ENCODE measurements around the gene LST1.
A peak's percentile ranks its signal among the peaks of the same experiment; 100 is the strongest.

LST1 gene

DNA sequence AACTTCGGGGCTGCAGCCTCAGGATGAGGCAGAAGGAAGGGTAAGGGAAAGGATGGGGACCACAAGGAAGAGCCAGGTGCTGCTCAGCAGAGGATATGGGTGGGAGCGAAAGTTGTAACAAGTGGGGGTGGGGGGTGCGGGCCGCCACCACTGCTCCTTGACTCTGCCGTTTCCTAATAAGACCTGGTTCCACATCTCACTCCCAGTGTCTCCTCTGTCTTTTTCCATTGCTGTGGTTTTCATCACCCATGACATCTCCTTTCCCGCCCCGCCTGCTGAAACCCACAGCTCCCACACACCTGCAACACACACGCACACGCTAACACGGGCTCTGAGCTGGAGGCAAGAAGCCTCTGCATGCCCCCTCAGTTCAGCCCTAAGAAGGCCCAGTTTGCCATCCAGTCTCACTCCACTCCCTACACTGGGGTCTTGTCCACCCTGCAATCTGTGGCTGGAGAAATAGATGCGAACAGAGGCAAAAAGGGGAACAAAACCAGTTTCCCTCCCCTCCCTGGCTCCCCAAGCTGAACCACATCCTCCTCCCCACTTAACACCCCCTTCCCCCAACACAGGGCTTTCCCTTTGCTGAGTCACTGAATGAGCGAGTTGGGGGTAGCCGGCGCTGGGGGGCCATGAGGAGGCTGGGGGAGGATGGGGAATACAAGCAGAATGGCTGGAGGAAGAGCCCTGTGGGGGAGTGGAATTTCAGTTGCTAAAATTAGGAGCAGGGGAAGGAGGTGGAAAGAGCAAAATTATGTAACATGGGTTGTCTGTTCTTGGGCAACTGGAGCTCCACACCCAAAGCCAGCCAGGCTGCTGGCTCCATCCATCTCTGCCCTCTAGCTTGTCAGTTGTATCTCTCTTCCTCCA, 27.2 kb upstream of the LST1 start:
- peak in 4 of 10 donors; percentile 28 to 88 (median 64) for DNase-seq
- intact Hi-C loops (cut with DNase I), result no loop called here

DNA sequence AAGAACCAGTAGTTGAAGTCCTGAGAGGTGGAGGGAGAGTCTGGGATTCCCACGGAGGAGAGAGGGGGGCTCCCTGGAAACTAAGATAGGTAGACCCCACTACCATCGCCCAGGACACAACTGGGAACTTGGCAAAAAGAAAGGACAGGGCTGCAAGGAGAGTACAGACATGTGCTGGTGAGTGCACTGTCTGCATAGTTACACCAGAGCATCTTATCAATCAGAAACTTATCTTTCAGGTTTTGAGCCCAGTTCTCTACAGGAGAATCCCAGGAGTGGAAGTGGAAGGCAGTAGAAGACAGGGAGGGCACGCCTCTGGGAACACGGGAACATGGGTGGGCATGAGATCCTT, 26.5 kb upstream of the LST1 start:
- intact Hi-C loops (cut with DNase I), result no loop called here
- DNase-seq, result no peak

DNA sequence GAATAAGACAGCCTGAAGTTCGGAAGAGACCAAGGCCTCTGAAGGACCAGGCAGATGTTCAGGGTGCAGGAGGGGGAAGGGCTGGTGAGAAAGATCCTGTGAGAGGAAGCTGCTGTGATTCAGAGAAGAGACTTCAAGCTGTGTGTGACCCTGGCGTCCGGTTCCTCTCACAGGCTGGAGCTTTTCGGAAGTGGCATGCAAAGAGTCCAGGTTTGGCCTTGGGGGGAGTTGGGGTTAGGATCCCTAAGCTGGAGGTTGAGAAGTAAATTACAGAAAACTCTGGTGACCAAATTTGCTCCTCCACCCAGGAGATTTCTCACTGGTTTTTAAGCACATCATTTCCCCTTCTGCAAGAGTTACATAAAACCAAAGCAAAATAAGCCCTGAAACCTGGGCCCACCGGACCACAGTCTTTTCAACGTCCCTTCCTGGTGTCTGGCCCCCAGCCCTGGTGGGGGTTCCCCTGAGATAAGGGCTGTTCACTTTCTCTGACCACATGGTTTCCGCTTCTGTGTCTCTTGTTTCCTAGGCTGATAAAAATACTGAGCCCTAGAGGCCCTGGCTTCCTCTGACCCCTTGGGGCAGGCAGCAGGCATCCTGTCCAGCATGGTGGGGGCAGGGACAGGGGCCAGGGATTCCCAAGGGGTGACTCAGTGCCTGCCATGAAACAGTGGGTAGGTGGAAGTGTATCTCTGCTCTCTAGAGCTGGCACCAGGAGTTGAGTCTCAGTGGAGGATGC, 25.9 kb upstream of the LST1 start:
- intact Hi-C loops (cut with DNase I), result no loop called here
- DNase-seq, result peak in 1 of 10 donors; percentile 89

GRCh38 chr6:31560697-31561058, 25.4 kb upstream of the LST1 start:
- intact Hi-C loops (cut with DNase I), result no loop called here
- DNase-seq, result no peak

DNA sequence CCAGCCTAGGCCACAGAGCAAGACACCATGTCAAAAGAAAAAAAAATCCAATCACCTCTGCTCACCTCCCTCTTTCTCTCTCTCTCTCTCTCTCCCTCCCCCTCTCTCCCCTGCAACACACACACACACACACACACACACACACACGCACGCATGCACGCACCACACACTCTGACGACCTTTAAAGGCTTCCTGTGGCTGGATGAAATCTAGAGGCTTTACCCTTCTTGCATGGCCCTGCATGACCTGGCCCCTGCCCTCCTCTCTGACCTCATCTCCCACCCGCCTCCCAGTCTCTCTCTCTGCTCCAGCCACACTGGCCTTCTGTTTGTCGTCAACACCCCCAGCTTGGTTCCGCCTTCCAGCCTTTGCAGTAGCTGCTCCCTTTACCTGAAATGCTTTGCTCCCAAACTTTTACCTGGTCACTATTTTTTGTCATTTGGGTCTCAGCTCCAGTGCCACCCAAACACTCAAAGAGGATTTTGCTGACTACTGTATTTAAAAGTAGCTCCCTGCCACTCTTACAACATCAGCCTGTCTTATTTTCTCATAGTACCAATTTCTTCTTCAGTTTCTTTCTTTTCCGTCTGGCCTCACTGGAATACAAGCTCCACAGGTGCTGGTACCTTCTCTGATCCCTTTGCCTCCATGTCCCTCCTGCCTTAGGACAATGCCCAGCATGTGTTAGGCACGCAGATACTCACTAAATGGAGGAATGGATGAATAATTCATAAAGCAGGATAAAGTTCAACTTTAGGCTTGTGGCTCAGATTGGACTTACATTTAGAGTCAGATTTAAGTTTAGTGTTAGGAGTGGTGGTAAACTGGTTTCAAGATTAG, 18.3 kb upstream of the LST1 start:
- no peak for DNase-seq
- intact Hi-C loops (cut with DNase I), result no loop called here

DNA sequence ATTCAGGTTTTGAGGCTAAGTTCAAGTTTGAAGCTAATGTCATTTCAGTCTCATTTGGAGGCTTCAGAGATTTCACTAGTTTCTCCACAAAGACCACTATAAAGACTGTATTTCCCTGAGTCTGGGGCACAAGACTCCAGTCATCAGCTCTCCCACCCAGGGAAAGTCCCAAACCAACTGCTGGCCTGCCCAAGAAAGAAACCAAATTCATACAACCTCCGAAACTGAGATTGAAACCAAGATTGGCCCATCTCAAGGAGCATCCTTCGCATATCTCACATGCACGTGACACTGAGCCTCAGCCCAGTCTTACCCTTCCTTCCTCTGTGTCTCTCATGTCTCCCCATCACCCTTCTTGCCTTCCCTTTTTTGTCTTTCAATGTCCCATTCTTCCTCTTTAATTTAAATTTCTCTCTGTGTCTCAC, 17.5 kb upstream of the LST1 start:
- intact Hi-C loops (cut with DNase I), result no loop called here
- no peak for DNase-seq

- intact Hi-C loops (cut with DNase I), result no loop called here
- no peak for DNase-seq
Observed at GRCh38 chr6:31569861-31570536, 16.1 kb upstream of the LST1 start.

DNA sequence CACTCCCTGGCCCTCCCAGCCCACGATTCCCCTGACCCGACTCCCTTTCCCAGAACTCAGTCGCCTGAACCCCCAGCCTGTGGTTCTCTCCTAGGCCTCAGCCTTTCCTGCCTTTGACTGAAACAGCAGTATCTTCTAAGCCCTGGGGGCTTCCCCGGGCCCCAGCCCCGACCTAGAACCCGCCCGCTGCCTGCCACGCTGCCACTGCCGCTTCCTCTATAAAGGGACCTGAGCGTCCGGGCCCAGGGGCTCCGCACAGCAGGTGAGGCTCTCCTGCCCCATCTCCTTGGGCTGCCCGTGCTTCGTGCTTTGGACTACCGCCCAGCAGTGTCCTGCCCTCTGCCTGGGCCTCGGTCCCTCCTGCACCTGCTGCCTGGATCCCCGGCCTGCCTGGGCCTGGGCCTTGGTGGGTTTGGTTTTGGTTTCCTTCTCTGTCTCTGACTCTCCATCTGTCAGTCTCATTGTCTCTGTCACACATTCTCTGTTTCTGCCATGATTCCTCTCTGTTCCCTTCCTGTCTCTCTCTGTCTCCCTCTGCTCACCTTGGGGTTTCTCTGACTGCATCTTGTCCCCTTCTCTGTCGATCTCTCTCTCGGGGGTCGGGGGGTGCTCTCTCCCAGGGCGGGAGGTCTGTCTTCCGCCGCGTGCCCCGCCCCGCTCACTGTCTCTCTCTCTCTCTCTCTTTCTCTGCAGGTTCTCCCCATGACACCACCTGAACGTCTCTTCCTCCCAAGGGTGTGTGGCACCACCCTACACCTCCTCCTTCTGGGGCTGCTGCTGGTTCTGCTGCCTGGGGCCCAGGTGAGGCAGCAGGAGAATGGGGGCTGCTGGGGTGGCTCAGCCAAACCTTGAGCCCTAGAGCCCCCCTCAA, 13.8 kb upstream of the LST1 start, which contains the start of gene LTA:
Gene LTA, plus strand, starts transcription at position 249 of the 871 bp plus-strand sequence. Its CDS starts 454 bp downstream, at position 703.
- DNase-seq, result no peak
- intact Hi-C loops (cut with DNase I), result no loop called here

- DNase-seq, result no peak
- intact Hi-C loops (cut with DNase I), result no loop called here
Observed at GRCh38 chr6:31573239-31574105, 12.6 kb upstream of the LST1 start.

- intact Hi-C loops (cut with DNase I), result no loop called here
- DNase-seq, result peak in 1 of 10 donors; percentile 44
Observed at GRCh38 chr6:31574106-31575061, 11.7 kb upstream of the LST1 start.

DNA sequence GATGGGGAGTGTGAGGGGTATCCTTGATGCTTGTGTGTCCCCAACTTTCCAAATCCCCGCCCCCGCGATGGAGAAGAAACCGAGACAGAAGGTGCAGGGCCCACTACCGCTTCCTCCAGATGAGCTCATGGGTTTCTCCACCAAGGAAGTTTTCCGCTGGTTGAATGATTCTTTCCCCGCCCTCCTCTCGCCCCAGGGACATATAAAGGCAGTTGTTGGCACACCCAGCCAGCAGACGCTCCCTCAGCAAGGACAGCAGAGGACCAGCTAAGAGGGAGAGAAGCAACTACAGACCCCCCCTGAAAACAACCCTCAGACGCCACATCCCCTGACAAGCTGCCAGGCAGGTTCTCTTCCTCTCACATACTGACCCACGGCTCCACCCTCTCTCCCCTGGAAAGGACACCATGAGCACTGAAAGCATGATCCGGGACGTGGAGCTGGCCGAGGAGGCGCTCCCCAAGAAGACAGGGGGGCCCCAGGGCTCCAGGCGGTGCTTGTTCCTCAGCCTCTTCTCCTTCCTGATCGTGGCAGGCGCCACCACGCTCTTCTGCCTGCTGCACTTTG, 10.7 kb upstream of the LST1 start, which contains the start of gene TNF:
Gene TNF, plus strand, starts transcription at position 231 of the 567 bp plus-strand sequence. Its CDS starts 177 bp downstream, at position 408.
- intact Hi-C loops (cut with DNase I), result no loop called here
- peak in 4 of 10 donors; percentile 28 to 87 (median 32) for DNase-seq

- intact Hi-C loops (cut with DNase I), result no loop called here
- no peak for DNase-seq
Observed at GRCh38 chr6:31575952-31576685, 10.0 kb upstream of the LST1 start.

DNA sequence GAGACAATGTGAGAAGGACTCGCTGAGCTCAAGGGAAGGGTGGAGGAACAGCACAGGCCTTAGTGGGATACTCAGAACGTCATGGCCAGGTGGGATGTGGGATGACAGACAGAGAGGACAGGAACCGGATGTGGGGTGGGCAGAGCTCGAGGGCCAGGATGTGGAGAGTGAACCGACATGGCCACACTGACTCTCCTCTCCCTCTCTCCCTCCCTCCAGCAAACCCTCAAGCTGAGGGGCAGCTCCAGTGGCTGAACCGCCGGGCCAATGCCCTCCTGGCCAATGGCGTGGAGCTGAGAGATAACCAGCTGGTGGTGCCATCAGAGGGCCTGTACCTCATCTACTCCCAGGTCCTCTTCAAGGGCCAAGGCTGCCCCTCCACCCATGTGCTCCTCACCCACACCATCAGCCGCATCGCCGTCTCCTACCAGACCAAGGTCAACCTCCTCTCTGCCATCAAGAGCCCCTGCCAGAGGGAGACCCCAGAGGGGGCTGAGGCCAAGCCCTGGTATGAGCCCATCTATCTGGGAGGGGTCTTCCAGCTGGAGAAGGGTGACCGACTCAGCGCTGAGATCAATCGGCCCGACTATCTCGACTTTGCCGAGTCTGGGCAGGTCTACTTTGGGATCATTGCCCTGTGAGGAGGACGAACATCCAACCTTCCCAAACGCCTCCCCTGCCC, 9.0 kb upstream of the LST1 start:
- intact Hi-C loops (cut with DNase I), result no loop called here
- DNase-seq, result peak in 1 of 10 donors; percentile 74

- DNase-seq, result peak in 1 of 10 donors; percentile 9
- intact Hi-C loops (cut with DNase I), result no loop called here
Observed at GRCh38 chr6:31577579-31577966, 8.5 kb upstream of the LST1 start.

All from posterior cingulate gyrus (tissue), 11 donors.